Anterior cingulate cortex (tissue), 58 donors: ENCODE data around the gene ETV3.
A peak's percentile ranks its signal among the peaks of the same experiment; 100 is the strongest.
"Not testable (repeated sequence)": the region's sequence is repeated elsewhere in the genome, so short reads cannot be mapped to it uniquely, and the experiment has no call there.

Experiments used
- DNase-seq, 58 donors: peaks; one replicate each; lab custom pipeline; 2025; lab: John Stamatoyannopoulos, UW

The ETV3 gene

DNA sequence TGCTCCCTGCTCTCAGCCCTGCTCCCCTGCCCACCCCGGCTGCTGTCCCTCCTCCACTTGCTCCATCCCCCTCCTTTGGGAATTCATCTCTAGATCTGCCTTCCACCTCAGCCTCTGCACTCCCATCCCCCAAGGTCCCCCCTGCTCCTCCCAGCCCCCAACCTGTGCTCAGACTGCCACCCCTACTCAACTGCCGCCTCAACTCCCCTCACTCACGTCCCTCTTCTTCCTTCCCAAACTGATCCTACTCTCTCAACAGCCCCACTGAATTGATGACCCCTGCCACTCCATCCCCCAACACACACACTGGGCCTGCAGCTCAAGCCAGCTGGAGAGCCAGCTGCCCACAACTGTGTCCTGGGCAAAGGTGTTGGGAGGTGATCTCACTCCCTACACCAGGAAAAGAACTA, 22.8 kb downstream of the ETV3 start:
- DNase-seq: no peak

DNA sequence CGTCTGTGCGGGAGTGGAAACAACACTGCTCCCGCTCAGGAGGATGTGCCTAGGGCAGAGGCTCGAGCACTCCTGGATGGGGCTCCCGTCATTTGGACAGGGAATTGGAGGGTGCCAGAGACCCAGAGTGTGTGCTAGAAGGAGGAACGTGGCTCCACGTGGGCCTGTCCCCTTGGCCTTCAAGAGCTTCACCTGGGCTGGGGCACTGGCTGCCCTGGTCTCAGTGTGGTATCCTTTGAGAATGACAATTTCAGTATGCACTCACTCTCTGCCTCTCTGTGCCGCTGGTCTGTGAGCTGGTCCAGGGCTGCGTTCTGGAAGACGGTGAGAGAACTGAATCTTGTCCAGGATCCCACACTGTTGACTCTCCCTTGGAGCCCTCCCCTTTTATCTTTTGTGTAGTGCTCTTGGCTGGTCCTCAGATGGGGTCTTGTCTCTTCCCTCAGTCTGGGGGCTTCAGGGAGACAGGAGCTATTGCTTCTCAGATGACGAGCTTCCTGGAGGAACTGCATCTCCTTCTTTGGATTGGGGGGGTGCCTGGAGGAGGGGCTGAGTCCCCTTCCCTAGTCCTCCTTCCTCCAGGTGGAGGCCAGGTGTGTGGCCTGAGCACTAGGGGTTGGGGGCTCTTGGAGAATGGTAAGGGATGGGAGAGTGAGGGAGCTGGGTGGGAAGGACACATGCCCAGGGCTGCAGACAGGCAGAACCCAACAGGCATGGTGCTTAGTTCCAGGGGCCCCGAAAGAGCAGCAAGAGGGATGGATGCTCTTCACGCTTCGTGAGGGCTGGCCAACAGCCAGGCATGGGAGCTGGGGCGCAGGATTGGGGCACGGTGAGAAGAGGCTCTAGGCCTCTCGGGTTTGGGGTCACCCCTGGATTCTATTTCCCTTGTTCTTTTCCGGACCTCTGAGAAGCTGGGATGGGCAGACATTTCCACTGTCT, 23.7 kb downstream of the ETV3 start:
- DNase-seq: no peak

DNA sequence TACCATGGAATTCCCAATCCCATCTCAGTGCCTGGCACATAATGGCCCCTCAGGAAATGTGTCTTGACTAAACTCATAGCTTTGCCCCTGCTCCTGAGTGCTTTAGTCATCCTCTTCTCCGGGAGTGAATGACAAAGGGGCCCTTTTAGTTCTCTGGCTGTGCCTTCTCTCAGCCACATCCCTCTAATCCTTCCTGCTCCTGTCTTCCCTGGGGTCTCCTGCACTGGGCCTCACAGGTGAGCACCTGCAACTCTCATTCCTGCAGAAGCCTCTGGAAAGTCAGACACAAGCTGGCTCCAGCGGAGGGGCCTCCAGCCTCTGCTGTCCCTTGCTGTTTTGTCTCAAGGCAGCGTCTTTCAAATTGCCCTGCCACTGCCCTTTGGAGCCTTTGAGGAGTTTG, 24.6 kb downstream of the ETV3 start:
- no peak for DNase-seq

DNA sequence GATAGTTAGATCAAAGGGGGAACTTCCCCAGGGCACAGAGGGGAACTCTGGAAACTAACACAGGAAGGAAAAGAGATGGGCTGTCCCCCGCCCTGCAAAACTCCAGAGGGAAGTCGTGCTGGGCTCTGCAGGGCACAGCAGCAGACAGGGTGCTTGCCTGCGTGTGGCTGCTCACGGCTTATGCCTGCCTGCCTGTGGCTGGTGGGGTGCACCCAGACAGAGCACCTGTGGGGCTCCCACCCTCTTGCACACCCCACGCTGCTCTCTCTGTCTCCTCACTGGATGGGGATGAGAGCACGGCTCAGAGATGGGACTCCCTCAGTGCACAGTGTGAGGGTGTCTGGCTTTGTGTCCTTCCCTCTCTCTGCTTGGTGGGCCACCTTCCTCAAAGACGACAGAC, 25.1 kb downstream of the ETV3 start:
- no peak for DNase-seq

DNA sequence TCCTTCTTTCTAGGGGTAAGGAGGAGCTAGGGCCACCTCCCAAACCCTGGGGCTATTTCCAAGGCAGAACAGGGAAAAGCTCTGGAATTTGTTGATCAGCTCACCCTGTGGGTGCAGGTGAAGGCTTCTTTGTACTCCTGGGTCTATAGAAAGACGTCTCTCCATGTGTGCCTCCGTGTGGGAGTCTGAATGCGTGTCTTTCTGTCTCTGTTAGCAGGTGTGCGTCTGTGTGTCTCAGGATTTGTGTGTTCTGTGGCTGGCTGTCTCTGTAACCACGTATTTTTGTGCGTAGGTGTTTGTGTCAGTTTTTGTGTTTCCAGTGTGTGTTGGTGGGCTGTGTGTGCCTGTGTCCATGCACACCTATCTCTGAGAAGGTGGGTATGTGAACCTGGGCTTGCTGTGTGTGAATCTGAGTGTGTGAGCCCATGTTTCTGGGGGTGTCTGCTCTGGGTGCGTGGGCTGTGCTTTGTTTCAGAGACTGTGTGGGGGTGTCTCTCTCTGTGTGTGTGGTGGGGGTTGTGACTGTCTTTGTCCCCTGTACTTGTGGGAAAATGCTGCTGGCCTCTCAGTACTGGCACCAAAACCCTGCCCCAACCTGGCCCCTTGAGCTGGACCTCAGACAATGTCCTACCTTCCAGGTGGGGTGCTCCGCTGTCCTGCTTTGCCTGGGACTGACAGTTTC, 25.9 kb downstream of the ETV3 start:
- DNase-seq: no peak

DNA sequence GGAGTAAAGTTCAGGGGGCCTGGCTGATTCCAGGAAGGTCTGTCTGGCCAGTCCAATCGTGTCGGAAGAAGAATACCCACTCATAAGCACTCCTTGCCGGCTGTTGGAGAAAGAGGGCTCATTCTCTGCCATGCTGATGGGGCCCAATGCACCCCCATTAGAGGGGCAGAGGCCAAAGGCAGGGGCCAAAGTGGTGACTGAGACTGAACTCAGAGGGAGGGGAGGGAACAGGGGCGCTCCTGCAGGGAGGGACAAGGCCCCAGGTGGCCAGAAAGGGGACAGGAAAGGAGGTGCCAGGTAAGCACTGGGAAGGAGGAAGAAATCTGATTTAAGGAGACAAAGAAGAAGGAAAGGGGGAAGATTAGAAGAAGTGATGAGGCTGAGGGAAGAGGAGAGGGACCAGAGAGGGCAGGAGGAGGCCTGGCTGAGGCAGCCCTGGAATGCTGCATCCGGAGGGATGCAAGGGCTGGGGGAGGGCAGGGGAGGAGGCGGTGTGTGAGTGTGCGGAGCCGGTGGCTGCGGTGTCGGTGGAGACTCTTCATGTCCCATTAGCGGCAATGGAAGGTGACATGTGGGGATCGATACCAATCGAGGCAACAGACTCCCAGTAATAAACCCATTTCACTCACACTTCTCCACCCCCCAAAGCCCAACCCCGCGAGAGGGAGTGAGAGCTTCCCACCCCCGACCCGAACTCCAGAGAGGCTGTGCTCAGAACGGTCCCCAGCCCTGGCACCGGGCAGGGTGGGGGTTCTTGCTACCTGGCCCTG, 26.6 kb downstream of the ETV3 start:
- no peak for DNase-seq

DNA sequence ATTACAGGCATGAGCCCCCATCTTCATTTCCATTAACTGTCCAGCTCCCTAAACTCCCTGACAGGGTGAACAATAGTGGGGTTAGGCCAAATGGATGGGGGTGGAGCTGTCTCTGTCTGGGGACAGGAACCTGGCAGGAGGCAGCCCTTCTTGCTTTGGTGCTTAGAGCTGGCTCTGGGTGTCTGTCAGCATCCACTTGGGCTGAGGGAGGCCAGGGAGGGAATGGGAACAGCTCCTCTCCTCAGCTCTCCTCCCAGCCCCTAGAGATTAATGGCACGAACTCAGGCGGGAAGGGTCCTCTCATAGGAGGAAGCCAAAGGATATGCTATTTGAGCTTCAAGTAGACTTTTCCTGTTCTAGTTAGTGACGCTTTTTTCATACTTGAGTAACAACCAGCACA, 27.5 kb downstream of the ETV3 start:
- no peak for DNase-seq

DNA sequence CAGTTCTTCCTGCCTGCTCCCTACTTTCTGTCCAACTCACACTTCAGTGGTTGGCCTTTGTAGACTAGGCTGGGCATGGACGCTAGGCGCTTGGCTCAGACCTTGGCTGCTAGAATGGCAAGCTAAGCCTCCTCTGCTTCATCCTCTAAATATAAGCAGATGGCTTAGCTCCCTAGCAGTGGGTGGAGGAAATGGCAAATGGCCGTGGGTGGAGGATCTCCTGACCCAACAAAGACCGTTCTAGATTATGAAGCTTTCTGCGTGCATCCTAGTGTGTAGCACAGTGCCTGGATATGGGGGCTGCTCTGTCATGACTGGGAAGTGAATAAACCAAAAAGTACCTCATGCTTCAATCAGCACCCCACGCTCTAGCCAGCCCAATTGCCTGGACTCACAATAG, 28.2 kb downstream of the ETV3 start:
- peak in 3 of 58 donors; percentile 7 to 29 (median 18) for DNase-seq

DNA sequence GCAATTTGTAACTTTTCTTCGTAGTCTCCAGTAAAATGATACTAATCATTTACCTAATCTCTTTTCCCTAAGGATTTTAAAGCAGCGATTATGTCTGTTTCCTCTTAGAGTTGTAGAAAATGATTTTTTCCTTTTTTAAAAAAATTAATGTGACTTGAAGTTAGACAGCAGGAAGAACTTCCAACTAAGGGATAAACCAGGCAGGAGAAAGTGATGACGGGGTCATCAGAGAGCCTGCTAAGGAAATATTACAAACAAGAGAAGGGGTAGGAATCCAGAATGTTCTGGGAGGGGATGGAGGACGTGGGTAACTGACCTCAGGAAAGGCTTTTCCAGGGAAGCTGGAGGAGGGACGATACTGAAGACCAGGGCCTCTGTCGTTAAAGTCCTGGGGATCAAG, 29.7 kb downstream of the ETV3 start:
- DNase-seq: no peak

DNA sequence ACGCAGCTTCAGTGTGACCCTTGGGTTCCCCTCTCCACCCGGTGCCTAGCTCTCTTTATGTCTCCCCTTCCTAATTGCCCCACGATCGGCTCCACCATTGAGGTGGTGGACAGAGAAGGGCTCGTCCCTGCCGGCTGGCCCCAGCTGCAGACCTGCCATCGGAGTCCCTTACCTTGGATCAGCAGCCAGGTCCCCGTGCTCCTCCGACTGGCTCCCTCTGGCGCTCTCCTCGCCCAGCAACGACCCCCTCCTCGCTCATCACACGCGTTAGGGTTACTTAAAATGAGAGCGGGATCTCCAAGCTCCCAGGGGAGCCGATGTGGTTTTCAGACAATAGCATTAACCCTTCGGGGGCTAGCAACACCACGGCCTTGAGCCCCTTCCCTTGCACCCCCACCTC, 30.5 kb downstream of the ETV3 start:
- DNase-seq: no peak

DNA sequence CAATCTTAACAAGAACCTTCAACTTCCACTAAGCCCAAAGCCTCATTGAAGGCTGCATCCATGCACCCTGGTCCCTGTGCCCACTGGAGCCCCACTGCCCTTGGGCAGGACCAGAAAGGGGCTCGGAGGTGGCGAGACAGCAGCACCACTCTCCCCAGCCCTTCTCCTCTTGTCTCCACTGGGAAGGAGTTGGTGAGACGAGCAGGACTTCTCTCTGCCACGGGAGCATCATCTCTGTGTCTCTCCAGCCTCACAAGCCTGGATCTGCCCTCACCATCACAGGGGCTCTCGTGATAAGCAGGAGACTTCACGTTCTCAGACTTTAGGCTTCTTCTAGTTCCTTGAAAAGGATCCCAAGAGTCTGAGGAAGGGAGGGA, 31.4 kb downstream of the ETV3 start:
- DNase-seq: no peak

DNA sequence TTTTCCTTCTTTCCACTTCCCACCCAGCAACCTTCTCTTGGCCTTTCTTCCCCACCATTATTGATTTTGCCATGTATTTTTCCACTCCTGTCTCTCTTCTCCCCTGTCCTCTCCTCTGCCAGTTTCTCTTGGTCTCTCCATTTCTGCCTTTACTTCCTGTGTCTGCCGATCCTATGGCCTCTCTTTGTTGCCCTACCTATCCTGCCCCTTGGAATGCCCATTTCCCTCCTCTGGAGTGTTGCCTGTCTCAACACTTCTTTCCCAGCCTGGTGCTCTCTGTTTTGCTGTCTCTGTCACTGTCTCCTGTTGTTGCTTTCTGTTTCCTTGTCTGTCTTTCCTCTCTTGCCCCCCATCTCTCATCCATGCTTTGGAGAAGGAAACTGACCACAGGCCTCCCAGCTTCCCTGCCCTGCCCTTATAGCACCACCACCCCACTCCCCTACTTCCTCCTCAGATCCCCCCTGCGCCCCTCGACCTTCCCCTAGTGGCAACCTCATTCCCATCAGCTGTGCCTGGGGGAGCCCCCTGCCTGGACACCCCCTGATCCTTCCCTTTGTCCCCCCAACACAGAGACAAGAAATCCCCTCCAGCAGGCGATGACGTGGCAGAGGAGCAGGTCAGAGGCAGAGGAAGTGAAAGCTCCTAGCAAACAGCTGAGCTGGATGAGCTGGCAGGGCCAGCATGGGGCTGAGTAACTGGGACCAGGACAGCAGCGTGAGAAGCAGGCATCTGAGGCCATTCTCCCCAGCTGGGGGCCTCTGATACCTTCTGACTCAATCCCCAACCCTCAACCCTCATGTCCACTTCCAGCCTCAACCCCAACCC, 32.0 kb downstream of the ETV3 start:
- peak in 5 of 58 donors; percentile 4 to 27 (median 10) for DNase-seq

DNA sequence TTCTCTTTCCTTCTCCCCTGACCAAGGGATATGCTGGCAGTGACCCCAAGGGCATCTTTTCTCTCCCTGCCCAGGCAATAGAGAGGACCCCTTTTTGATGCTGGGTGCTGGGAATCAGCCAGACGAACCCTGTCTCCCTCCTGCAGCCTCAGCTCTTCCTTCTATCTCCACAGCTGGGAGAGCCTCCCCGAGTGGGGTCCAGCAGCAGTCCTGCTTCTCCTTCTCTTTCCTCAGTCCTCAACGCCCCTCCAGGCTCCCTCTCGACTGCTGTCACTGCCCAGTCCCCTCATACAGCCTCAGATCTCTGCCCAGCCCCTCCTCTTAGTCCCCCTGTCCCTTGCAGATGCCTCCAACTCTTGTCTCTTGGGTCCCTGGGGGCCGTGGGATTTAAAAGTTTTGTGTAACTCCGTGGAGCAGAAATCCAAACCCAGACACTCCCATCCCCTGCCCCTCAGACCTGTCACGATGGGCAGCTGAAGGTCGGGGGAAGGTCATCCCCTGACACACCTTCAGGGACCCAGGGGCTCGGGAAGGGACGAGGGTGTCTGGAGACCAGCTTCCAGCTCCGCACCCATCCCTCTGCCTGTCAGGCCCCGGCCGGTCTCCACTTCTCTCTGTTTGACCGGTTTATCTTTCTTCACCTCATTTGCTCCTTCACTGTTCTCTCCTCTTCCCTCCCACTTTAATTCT, 32.8 kb downstream of the ETV3 start:
- DNase-seq: no peak

DNA sequence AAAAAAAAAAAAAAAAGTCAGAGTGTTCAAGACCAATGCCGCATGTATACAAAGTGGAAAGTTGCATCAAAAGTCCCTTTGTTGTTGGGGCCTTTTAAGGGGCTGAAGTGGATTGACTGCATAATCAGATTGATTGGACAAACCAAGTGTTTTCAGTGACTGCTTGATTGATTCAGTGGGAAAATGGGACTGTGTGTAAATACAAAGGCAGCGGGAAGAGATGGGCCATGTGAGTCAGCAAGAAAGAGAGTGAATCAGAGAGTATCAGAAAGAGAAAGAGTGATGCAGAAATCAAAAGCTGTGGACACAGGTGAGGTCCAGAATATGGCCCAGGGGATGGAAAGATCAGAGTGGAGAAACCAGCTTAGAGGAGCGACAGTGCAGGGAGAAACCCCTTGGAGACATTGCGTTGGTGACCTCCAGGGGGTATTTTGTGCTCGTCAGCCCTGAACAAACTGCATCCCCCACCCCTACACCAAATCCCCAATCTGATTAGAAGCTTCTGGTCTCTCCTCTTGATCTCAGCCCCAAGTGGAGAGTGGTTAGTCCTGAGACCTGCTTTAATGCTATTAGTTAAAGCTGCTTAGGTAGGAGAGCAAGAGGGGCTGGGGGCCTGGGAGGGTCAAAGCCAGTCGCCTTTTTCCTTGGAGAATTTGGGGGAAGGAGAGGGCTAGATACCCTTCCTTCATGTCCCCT, 33.4 kb downstream of the ETV3 start:
- no peak for DNase-seq

DNA sequence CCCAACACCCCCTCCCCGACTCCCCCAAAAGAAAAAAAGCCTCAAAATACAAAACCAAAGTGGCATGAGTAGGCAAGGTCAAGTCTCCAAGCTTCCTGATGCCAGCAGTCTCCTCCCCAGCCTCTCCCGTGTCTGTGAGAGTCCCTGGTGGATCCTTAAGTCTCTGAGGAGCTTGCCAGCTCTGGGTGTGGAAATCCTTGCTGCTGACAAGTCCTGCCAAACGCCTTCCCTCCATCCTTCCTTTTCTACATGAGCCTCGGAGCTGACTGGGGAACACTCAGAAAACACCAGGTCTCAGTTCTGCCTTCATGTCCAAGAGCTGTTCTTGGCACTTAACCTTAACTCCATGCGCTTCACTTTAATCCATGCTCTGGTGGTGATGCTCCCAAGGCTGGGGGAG, 34.9 kb downstream of the ETV3 start:
- no peak for DNase-seq

DNA sequence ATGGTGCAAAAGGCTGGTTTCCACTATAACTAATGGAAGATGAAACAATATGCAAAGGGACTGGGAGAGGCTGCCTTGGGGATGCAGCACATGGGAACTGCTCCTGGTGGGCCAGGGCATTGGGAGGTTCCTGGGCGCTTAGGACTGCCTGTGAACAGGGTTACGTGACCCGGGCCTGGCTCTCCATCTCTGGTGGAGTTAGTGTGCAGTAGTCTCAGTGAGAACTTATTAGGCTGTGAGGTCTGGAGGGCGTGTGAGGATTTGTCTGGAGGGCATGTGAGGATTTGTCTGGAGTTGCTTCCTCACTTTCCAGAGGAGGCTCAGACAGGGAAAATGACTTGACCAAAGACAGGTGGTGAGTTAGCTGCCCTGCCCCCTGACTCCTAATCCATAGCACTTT, 37.0 kb downstream of the ETV3 start:
- DNase-seq: no peak

DNA sequence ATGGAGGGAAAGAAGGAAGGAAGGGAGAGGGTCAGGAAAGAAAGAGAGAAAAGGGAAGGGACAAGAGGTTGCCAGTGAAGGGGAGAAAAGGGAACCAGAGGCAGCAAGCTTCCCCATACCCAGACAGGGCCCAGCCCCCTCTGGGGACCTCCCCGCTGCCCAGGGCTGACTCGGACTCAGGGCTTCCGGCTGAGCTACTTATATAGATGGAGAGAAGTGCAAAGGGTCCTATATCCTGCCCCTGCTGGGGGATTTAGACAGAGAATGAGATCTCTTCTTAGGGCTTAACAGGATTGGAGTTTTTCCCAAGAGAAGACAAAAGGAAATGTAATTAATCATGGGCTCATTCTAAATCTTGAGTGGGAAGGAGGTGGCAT, 38.6 kb downstream of the ETV3 start, which contains the start of gene ETV3L:
Gene ETV3L, minus strand, starts transcription at position 176 of the 377 bp plus-strand sequence. CDS start 285 bp downstream, outside the sequence.
- no peak for DNase-seq

DNA sequence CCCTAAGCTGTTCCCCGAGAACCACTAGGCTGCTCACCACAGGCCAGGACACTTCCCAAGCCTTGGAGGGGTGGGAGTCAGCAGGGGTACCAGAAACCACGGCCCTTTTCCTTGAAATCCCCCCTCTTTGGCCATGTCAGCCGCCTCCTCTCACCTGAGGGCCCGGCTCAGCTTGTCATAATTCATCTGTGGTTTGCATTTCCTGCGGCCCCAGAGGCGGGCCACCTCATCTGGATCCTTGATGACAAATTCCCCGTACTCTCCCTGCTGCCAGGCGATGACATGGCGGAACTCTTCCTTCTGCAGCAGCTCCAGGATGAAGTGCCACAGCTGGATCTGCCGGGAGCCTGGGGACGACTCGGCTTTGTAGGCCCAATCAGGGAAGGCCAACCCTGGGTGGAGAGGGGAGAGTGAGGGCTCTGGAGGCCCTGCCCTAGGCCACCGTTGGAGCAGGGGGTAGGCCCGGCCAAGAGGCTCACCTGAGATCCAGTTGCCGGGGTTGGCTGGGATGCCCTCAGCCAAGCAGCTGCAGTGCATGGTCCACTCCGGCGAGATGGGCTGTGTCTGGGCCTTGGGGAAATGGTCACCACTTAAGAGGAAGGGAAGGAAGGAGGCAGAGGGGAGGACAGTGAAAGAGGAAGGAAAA, 39.1 kb downstream of the ETV3 start:
- not testable (repeated sequence) for DNase-seq
